Esophagus muscularis mucosa (tissue), 4 donors: ENCODE results near the gene GRID2. TPM values are rescaled to one million over a fixed set of nuclear protein-coding genes. Genes with fewer than 3 reads are reported as not detected.

ENCODE experiments used
- DNase-seq: peaks from one replicate; pipeline ENCODE4 v3.0.0-alpha.2; 2017; ENCODE audit errors: extremely low spot score
- H3K27ac ChIP-seq, 4 donors: fragments of 200-600 bp; sonication (generic); replicated peaks in 1 of 4; 1 replicate in 3 of 4; 2 replicates in 1 of 4; pipeline ENCODE4 v1.5.1; 2016 to 2019; ENCODE audit warnings: mild to moderate bottlenecking in 1 of 4
- H3K27me3 ChIP-seq, 4 donors: fragments of 200-600 bp; sonication (generic); one replicate each; pipeline versions ENCODE4 v1.5.1 to v1.6.0; 2016 to 2019
- H3K36me3 ChIP-seq, 4 donors: fragments of 200-600 bp; sonication (generic); one replicate each; pipeline ENCODE4 v1.5.1; 2016 to 2019
- H3K4me1 ChIP-seq, 4 donors: fragments of 200-600 bp; sonication (generic); one replicate each; pipeline ENCODE4 v1.5.1; 2016 to 2019
- H3K4me3 ChIP-seq, 4 donors: fragments of 200-600 bp; sonication (generic); 1 replicate in 2 of 4; 2 replicates in 2 of 4; pipeline ENCODE4 v1.5.1; 2016 to 2019; ENCODE audit warnings: mild to moderate bottlenecking in 4 of 4, moderate library complexity in 1 of 4
- H3K9me3 ChIP-seq, 4 donors: fragments of 200-600 bp; sonication (generic); 1 replicate in 3 of 4; 2 replicates in 1 of 4; pipeline ENCODE4 v1.5.1; 2016 to 2019
- EP300 ChIP-seq: sonication (generic); formaldehyde crosslinking; IDR thresholded peaks from one replicate; pipeline ENCODE4 v1.6.1; 2017; ENCODE audit warnings: antibody characterized with exemption
- POLR2A ChIP-seq: fragments of 450-650 bp; IDR thresholded peaks from one replicate; pipeline ENCODE4 v1.6.1; 2017; ENCODE audit warnings: antibody characterized with exemption, moderate library complexity, mild to moderate bottlenecking, low read depth
- POLR2AphosphoS5 ChIP-seq, 2 donors: sonication (generic); formaldehyde crosslinking; IDR thresholded peaks; one replicate each; pipeline ENCODE4 v1.6.1; 2017; ENCODE audit warnings: antibody characterized with exemption in 2 of 2
- WGBS: methylation state at CpG from one replicate; pipeline ENCODE4 v1.1.5; 2018; 5-methylcytosine and 5-hydroxymethylcytosine counted together
- intact Hi-C: fragments of 100-400 bp; cut with DNase I; formaldehyde crosslinking; loops from one replicate; pipeline ENCODE4 v1.15.1; 2023
- total RNA-seq, 4 donors: library from RNA; depleted of rRNA; stranded (reverse); fragments of >200 nt; gene quantifications; one replicate each; pipeline versions ENCODE4 v1.1.0 to v1.2.1, GENCODE V29; 2016
- TF ChIP-seq, protein P1 (sequence below), 3 experiments: fragments of 200-600 bp in 2 of 3; fragments of 450-650 bp in 1 of 3; sonication (generic) in 2 of 3; IDR thresholded peaks; one replicate each; pipeline ENCODE4 v1.5.1; 2017 to 2019; ENCODE audit warnings: antibody characterized with exemption in 3 of 3, mild to moderate bottlenecking in 2 of 3, moderate library complexity in 1 of 3

GRID2 gene
- total RNA-seq, 4 donors from 2014 or later = 0.06 to 0.17 TPM; not detected in 2

DNA sequence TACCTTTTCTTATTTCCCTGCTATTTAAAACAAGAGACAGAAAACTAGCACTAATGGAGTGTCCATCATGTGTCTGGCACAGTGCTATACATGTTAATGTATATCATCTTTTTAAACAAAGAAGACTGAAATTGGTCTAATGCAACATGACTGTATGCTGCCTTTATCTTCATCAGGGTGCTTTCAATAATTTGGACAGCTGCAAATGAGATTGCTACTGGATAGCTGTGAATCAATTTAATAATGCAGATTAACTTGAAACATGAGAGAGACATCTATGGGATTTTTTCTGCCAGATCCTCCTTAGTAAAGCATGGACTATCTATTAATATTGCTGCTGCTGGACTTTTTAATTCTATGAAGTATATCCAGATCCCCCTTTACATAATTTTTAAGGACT lies 1269.5 kb downstream of the GRID2 start:
- Histone ChIP-seq H3K36me3 (no peaks in the 10 kb centered on the region), H3K9me3 (no peaks in the 10 kb centered on the region), H3K27me3 (no peaks in the 10 kb centered on the region), H3K4me1 (no peaks in the 10 kb centered on the region), H3K4me3 (no peak overlapping the region), H3K27ac (no peak overlapping the region)
- intact Hi-C loops = no loop called here
- TF ChIP-seq, protein P1, sequence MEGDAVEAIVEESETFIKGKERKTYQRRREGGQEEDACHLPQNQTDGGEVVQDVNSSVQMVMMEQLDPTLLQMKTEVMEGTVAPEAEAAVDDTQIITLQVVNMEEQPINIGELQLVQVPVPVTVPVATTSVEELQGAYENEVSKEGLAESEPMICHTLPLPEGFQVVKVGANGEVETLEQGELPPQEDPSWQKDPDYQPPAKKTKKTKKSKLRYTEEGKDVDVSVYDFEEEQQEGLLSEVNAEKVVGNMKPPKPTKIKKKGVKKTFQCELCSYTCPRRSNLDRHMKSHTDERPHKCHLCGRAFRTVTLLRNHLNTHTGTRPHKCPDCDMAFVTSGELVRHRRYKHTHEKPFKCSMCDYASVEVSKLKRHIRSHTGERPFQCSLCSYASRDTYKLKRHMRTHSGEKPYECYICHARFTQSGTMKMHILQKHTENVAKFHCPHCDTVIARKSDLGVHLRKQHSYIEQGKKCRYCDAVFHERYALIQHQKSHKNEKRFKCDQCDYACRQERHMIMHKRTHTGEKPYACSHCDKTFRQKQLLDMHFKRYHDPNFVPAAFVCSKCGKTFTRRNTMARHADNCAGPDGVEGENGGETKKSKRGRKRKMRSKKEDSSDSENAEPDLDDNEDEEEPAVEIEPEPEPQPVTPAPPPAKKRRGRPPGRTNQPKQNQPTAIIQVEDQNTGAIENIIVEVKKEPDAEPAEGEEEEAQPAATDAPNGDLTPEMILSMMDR (IDR thresholded peaks at IDR 0.05) = no peak
- TF ChIP-seq POLR2AphosphoS5 (IDR thresholded peaks at IDR 0.05) (no peak), EP300 (no peak), POLR2A (no peak)
- no peak for DNase-seq

DNA sequence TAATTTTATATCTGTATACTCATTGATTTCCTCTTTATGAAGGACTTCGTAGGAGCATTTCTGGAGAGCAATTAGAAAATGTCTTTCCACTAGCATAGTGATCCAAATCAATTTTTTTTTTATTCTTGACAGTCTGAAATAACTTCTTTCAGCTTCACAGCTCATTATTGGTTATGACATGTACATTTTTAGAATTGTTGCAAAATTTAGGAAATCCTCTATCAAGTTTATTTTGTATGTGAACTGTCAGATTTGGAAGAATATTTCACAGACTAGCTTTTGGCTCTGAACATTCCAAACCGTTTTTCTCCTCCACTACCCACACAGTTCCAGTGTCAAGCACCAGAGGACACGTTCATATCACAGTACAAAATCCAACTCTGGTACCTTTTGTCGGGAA lies 1275.2 kb downstream of the GRID2 start:
- intact Hi-C loops = no loop called here
- TF ChIP-seq POLR2A = no peak
- TF ChIP-seq EP300 = no peak
- TF ChIP-seq, protein P1 (IDR thresholded peaks at IDR 0.05) = no peak
- no peak for TF ChIP-seq POLR2AphosphoS5 (IDR thresholded peaks at IDR 0.05)
- Histone ChIP-seq H3K36me3 (no peaks in the 10 kb centered on the region), H3K4me1 (no peaks in the 10 kb centered on the region), H3K9me3 (no peaks in the 10 kb centered on the region), H3K27ac (no peak overlapping the region), H3K27me3 (no peaks in the 10 kb centered on the region), H3K4me3 (no peak overlapping the region)
- DNase-seq = no peak
- WGBS = 70% methylated on average over 4 of the region's 4 CpGs

DNA sequence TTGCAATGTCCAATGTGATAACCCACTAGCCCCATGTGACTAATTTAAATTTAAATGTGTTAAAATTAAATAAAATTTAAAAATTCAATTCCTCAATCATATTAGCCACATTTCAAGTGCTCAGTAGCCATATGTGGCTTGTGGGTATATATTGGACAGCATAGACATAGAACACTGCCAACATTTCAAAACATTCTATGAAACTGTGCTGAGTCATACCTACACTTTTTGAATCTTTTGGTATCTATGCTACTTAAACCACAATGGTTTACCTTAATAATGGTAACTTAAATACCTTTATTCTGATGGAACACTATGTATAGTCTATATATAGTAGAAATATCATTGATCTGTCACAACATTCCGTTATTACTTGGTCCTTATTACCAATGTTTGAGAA lies 1301.4 kb downstream of the GRID2 start:
- DNase-seq = no peak
- 80% methylated on average over 1 of the region's 1 CpG for WGBS
- H3K27me3 ChIP-seq = no peaks in the 10 kb centered on the region
- H3K27ac ChIP-seq = no peak overlapping the region
- H3K4me1 ChIP-seq = no peaks in the 10 kb centered on the region
- H3K36me3 ChIP-seq = no peaks in the 10 kb centered on the region
- H3K9me3 ChIP-seq = peaks cover 0 to 16% (median 9%) of the 10 kb centered on the region in 4 donors
- H3K4me3 ChIP-seq = no peak overlapping the region
- intact Hi-C loops = no loop called here
- no peak for TF ChIP-seq POLR2AphosphoS5 (IDR thresholded peaks at IDR 0.05)
- TF ChIP-seq POLR2A = no peak
- TF ChIP-seq, protein P1 (IDR thresholded peaks at IDR 0.05) = no peak
- no peak for TF ChIP-seq EP300

DNA sequence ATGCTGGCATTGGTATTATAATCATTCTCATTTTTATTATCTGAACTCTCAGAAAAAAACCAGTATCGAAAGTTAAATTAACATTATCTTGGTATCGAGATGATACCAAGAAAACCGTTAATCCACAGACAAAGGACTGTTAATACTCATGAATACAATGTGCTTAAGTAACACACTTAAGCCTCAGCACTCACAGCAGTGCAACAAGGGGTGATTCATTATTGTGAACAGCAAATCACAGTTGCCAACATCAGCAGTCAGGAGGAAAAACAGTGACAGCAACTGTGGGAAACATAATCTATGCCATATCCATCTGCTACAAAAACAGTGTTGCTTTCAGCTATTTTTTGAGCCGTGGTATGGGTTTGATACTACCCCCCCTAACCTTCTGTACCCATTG lies 1313.8 kb downstream of the GRID2 start:
- TF ChIP-seq EP300 = no peak
- TF ChIP-seq, protein P1 (IDR thresholded peaks at IDR 0.05) = no peak
- TF ChIP-seq POLR2A = no peak
- no peak for TF ChIP-seq POLR2AphosphoS5 (IDR thresholded peaks at IDR 0.05)
- 76% methylated on average over 4 of the region's 4 CpGs for WGBS
- no peak overlapping the region for H3K4me3 ChIP-seq

DNA sequence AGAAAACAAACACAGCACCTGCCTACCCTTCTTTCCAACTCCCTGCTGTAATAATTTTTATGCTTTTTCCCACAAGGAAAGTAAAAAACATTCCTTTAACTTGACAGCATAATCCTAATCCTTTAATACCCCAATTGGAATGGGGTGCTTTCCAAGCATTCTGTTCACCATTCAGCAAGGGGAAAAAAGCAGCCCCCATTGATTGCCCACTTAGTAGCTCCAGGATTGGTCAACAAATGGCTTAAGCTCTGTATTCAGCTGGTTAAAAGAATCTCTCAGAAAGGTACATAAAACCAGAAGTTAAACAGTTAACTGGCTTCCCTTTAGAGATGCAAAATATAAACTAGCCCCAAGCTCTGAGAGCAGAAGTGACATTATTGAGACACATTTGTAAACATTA lies 1330.0 kb downstream of the GRID2 start:
- Histone ChIP-seq H3K27me3 (no peaks in the 10 kb centered on the region), H3K36me3 (no peaks in the 10 kb centered on the region), H3K4me1 (no peaks in the 10 kb centered on the region), H3K4me3 (no peak overlapping the region), H3K27ac (no peak overlapping the region), H3K9me3 (no peaks in the 10 kb centered on the region)
- intact Hi-C loops = no loop called here
- TF ChIP-seq EP300 (no peak), POLR2AphosphoS5 (IDR thresholded peaks at IDR 0.05) (no peak), POLR2A (no peak)
- TF ChIP-seq, protein P1 (IDR thresholded peaks at IDR 0.05) = no peak
- DNase-seq = no peak

More for the DNA sequence above, 1313.8 kb downstream of the GRID2 start:
- Histone ChIP-seq H3K27ac (no peak overlapping the region), H3K36me3 (no peaks in the 10 kb centered on the region), H3K4me1 (no peaks in the 10 kb centered on the region), H3K9me3 (no peaks in the 10 kb centered on the region), H3K27me3 (no peaks in the 10 kb centered on the region)
- intact Hi-C loops = no loop called here
- DNase-seq = no peak
